Ovary (tissue), 9 donors: ENCODE data around the gene EXOC3. TPM values are rescaled to one million over a fixed set of nuclear protein-coding genes. Genes with fewer than 3 reads are reported as not detected.

Experiments
- DNase-seq, 5 donors: peaks; one replicate each; pipeline ENCODE4 v3.0.0-alpha.2; 2019 to 2020
- H3K27ac ChIP-seq, 2 donors: fragments of 200-600 bp; one replicate each; pipeline versions ENCODE4 v1.5.1 to v1.8.0; 2019 to 2022
- H3K27me3 ChIP-seq: fragments of 200-600 bp; one replicate; pipeline ENCODE4 v1.8.0; 2022
- H3K36me3 ChIP-seq: fragments of 200-600 bp; sonication (generic); one replicate; pipeline ENCODE4 v1.5.1; 2019
- H3K4me1 ChIP-seq: one replicate; pipeline ENCODE4 v1.8.1; 2013; ENCODE audit warnings: mild to moderate bottlenecking, moderate library complexity; ENCODE audit not compliant: insufficient read depth
- H3K4me3 ChIP-seq: fragments of 200-600 bp; sonication (generic); one replicate; pipeline ENCODE4 v1.5.1; 2017
- H3K9me3 ChIP-seq, 2 donors: fragments of 200-600 bp in 1 of 2; sonication (generic) in 1 of 2; one replicate each; pipeline versions ENCODE4 v1.5.1 to v1.8.1; 2013 to 2019; ENCODE audit warnings: mild to moderate bottlenecking in 1 of 2, moderate library complexity in 1 of 2
- CTCF ChIP-seq, 3 donors: fragments of 450-650 bp in 2 of 3; fragments of 200-600 bp in 1 of 3; IDR thresholded peaks; one replicate each; pipeline versions ENCODE4 v1.5.1 to v1.8.0; 2016 to 2022; ENCODE audit warnings: antibody characterized with exemption in 3 of 3, mild to moderate bottlenecking in 1 of 3
- EP300 ChIP-seq: sonication (generic); formaldehyde crosslinking; IDR thresholded peaks from one replicate; pipeline ENCODE4 v1.6.1; 2017; ENCODE audit warnings: antibody characterized with exemption
- POLR2A ChIP-seq: fragments of 450-650 bp; IDR thresholded peaks from one replicate; pipeline ENCODE4 v1.6.1; 2017; ENCODE audit warnings: antibody characterized with exemption, mild to moderate bottlenecking, moderate library complexity
- WGBS, 3 donors: extraction: QIAGEN DNeasy Blood & Tissue Kit in 1 of 3; methylation state at CpG; one replicate each; pipeline versions ENCODE4 v1.1.5 to v1.1.7; 2013 to 2017; 5-methylcytosine and 5-hydroxymethylcytosine counted together
- intact Hi-C, 4 donors: fragments of 100-400 bp; cut with DNase I; formaldehyde crosslinking; loops; one replicate each; pipeline versions ENCODE4 v1.11.0 to v1.15.1; 2022 to 2023
- polyA plus RNA-seq, 2 donors: library from polyadenylated mRNA; stranded (reverse); fragments of 200-250 nt in 1 of 2; fragments of 350-450 nt in 1 of 2; fragmentation: Illumina TruSeq in 1 of 2; extraction: RNeasy Lipid Tissue Mini Kit (QIAGEN cat#74804) in 1 of 2; gene quantifications; one replicate each; pipeline ENCODE4 v1.2.3, GENCODE V29; 2013 to 2014
- total RNA-seq, 7 donors: library from RNA; depleted of rRNA in 2 of 7; stranded (reverse); fragments of >200 nt in 2 of 7; fragmentation: NEBNext Ultra II Directional in 3 of 7; extraction: Animal tissue kit (Norgen Biotek cat#: 25700) in 3 of 7; gene quantifications; one replicate each; pipeline versions ENCODE4 v1.1.0 to v1.2.4, GENCODE V29; 2016 to 2023
- donor health status: DM: no; HTN: no; CAD: no; lungs with moderate emphysema.
- donor health status: DM: no; HTN: no; CAD: no.
- donor health status: Bipolar disorder and iron deficiency.
- donor health status: DM: yes; HTN: yes; CAD: no.
- donor health status: DM: no; HTN: no; CAD: no.
- donor health status: DM: yes; HTN: yes; CAD: no.

EXOC3 gene
- total and polyA plus RNA-seq, 9 donors: 25.5 to 67.4 (median 49.4) TPM

- Histone ChIP-seq H3K4me3 (no peak overlapping the region), H3K27me3 (no peaks in the 10 kb centered on the region), H3K27ac (no peak overlapping the region), H3K4me1 (peaks cover 4% of the 10 kb centered on the region), H3K9me3 (no peaks in the 10 kb centered on the region), H3K36me3 (no peaks in the 10 kb centered on the region)
- intact Hi-C loops: no loop called here
- peak in 1 of 5 donors; percentile 9 for DNase-seq
- WGBS, 3 donors: 89 to 93% (median 90%) methylated on average over 22 of the region's 22 CpGs
- no peak for TF ChIP-seq CTCF (IDR thresholded peaks at IDR 0.05)
These were observed 14.1 kb upstream of the EXOC3 start for GRCh38 chr5:428754-429452.

GRCh38 chr5:429453-430188, 13.4 kb upstream of the EXOC3 start:
- Histone ChIP-seq H3K27ac (no peak overlapping the region), H3K4me1 (peaks cover 4% of the 10 kb centered on the region), H3K4me3 (no peak overlapping the region), H3K27me3 (no peaks in the 10 kb centered on the region), H3K36me3 (no peaks in the 10 kb centered on the region), H3K9me3 (no peaks in the 10 kb centered on the region)
- 35 to 44% (median 41%) methylated on average over 33 to 35 of the region's 35 CpGs for WGBS, 3 donors
- intact Hi-C loops: no loop called here
- peak in 4 of 5 donors; percentile 50 to 76 (median 70) for DNase-seq
- TF ChIP-seq EP300 (no peak), POLR2A (no peak), CTCF (IDR thresholded peaks at IDR 0.05) (no peak)

- Histone ChIP-seq H3K27ac (no peak overlapping the region), H3K36me3 (no peaks in the 10 kb centered on the region), H3K4me1 (peaks cover 4% of the 10 kb centered on the region), H3K9me3 (no peaks in the 10 kb centered on the region), H3K27me3 (no peaks in the 10 kb centered on the region), H3K4me3 (no peak overlapping the region)
- 64 to 78% (median 76%) methylated on average over 25 of the region's 25 CpGs for WGBS, 3 donors
- intact Hi-C loops: no loop called here
- DNase-seq: no peak
- TF ChIP-seq POLR2A (no peak), CTCF (IDR thresholded peaks at IDR 0.05) (no peak), EP300 (no peak)
These were observed 12.6 kb upstream of the EXOC3 start for GRCh38 chr5:430214-430925.

DNA sequence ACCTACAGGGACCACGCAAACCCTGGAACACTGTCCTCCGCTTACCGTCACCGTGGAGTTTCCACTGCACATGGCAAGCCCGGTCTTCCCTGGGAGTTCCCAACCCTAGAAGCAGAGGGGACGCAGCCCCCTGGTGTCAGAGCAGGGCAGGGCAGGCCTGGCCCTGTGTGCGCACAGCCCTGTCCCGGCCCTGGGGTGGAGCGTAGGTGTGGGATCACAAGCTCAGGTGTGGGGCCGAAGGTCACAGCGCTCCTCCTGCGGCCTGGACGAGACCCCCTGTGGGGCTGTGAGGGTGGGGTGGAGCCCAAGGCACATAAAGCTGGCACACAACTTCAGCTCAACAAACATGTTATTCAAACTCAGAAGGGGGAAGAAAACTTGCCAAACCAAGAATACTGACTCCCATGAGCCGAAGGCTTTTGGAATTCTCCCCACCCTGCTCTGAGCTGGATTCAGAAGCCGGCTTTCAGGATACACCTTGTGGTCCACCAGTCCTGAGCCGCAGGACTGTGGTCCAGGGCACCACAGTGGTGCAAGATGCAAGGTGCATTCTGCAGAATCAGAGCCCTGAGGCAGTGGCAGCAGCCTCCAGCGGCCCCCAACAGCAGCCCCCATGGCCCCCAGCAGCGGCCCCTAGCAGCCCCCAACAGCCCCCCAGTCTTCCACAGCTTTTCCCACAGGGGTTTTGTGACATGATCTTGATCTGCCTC, 11.8 kb upstream of the EXOC3 start:
- Histone ChIP-seq H3K27ac (no peak overlapping the region), H3K27me3 (no peaks in the 10 kb centered on the region), H3K36me3 (no peaks in the 10 kb centered on the region), H3K4me3 (no peak overlapping the region), H3K4me1 (peaks cover 4% of the 10 kb centered on the region), H3K9me3 (no peaks in the 10 kb centered on the region)
- intact Hi-C loops: no loop called here
- DNase-seq: peak in 1 of 5 donors; percentile 57
- TF ChIP-seq POLR2A (no peak), EP300 (no peak), CTCF (IDR thresholded peaks at IDR 0.05) (peak in 1 of 3 donors; percentile 40)
- WGBS, 3 donors: 56 to 74% (median 69%) methylated on average over 18 of the region's 18 CpGs
